ENCODE measurements around the gene RFPL4A. TPM values are rescaled to one million over a fixed set of nuclear protein-coding genes. Genes with fewer than 3 reads are reported as not detected.
"Not testable (repeated sequence)": the region's sequence is repeated elsewhere in the genome, so short reads cannot be mapped to it uniquely, and the experiment has no call there.

The RFPL4A gene
- total and polyA plus RNA-seq, 2 of the 8 experiments (the other 6 are each of a cell fraction or from before 2014, with no cell fraction given) = not detected

DNA sequence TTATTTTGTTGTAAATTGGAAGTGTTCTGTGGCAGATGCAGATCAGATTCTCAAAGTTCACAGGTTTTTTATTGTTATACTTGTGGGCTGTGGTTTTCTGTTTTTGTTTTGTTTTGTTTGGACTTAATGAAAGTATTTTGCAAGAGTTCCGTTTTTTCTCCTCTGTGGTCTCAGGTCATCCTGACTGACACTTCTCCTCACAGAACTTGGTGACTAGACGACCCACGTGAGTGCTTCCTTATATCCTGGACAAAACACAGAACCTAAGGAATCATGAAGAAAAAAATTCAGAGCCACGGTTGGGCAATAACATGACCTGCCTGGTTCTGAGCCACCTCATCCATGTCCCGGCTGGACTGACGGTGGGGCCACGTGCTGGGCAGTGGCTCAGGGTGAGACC lies 7.6 kb downstream of the RFPL4A start (continued):
- TF ChIP-seq CHD1 (IDR thresholded peaks at IDR 0.05; ENCODE audit: low read depth, low read length) (no peak), YY1 (IDR thresholded peaks at IDR 0.05; ENCODE audit: low read depth, low read length) (no peak), CTBP2 (IDR thresholded peaks at IDR 0.05; ENCODE audit: borderline replicate concordance, insufficient read depth, insufficient read length, low read length) (no peak), CBX5 (IDR thresholded peaks at IDR 0.05; ENCODE audit: low read depth, low read length) (no peak), NANOG (IDR thresholded peaks at IDR 0.05; ENCODE audit: insufficient read depth, low read depth, low read length, poor library complexity, severe bottlenecking) (no peak)

DNA sequence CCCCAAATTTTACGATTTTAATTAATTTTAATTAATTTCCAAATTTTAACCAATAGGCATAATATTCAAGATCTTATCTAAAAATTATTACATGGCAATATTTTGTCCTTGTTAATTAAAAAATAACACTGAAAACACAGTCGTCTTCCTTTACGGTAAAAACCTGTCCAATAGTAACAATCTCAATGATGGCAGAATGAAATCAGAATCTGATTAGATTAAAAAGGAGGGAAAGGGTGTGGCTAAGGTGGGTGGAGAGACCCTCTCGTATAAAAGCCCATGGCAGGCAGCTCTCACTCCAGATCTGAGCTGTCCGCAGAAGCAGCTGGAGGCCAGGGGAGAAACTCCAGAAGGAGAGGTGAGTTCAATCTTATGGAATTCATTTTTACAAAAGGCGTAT lies 9.9 kb downstream of the RFPL4A start, which contains the start of gene RFPL4AL1:
Gene RFPL4AL1 (plus strand): TSS at position 301 of the 400 bp plus-strand sequence. CDS start 2,687 bp downstream, outside the sequence.
- H2AK5ac ChIP-seq (ENCODE audit: low read depth, low read length); H3K27ac ChIP-seq (ENCODE audit: low read depth, low read length); H3K36me3 ChIP-seq (ENCODE audit: control insufficient read depth in 2 of 4, insufficient read depth in 4 of 4, low read length in 3 of 4); H3K79me1 ChIP-seq (ENCODE audit: low read depth, low read length); H2BK15ac ChIP-seq (ENCODE audit: low read length); H4K8ac ChIP-seq (ENCODE audit: extremely low read depth, insufficient read depth, low read length); H3K56ac ChIP-seq (replicated peaks; ENCODE audit: insufficient read length, low read depth, low read length); H3K23ac ChIP-seq (ENCODE audit: insufficient read length); H3K14ac ChIP-seq (ENCODE audit: insufficient read length); H3K4me2 ChIP-seq (ENCODE audit: insufficient read depth in 1 of 2, low read depth in 2 of 2, low read length in 2 of 2); H2AFZ ChIP-seq (ENCODE audit: low read length); H2BK20ac ChIP-seq (ENCODE audit: low read length); FAIRE-seq; H2BK5ac ChIP-seq (ENCODE audit: low read depth, low read length); H3K23me2 ChIP-seq (ENCODE audit: low read depth, low read length); H3K9ac ChIP-seq (replicated peaks in 1 of 4; ENCODE audit: extremely low read depth in 1 of 4, low read depth in 3 of 4, low read length in 3 of 4); H4K91ac ChIP-seq (replicated peaks; ENCODE audit: insufficient read length, low read length); POLR2A ChIA-PET (ENCODE audit: partially characterized antibody); H2BK120ac ChIP-seq (replicated peaks; ENCODE audit: low read depth, low read length); H2BK12ac ChIP-seq (ENCODE audit: low read depth, low read length); DNase-seq (ENCODE audit: low read depth in 1 of 2, low spot score in 2 of 2); H3K4me3 ChIP-seq (ENCODE audit: extremely low read depth in 1 of 4, insufficient read depth in 2 of 4, low read depth in 3 of 4, low read length in 4 of 4); H3K4me1 ChIP-seq (replicated peaks in 1 of 4; ENCODE audit: control insufficient read depth in 3 of 4, insufficient read depth in 4 of 4, low read length in 3 of 4); H3K18ac ChIP-seq (ENCODE audit: extremely low read depth, low read length); CTCF ChIA-PET (ENCODE audit: partially characterized antibody); H3K27me3 ChIP-seq (replicated peaks in 1 of 4; ENCODE audit: control insufficient read depth in 3 of 4, extremely low read depth in 1 of 4, insufficient read depth in 3 of 4, low read length in 3 of 4); H3K79me2 ChIP-seq (ENCODE audit: control insufficient read depth in 1 of 2, insufficient read depth in 2 of 2, low read length in 2 of 2); H4K5ac ChIP-seq (ENCODE audit: insufficient read length, low read depth, low read length); H3K4ac ChIP-seq (replicated peaks; ENCODE audit: insufficient read length, low read depth, low read length); H4K20me1 ChIP-seq (replicated peaks in 1 of 2; ENCODE audit: control insufficient read depth in 1 of 2, insufficient read depth in 2 of 2, low read length in 2 of 2): not testable (repeated sequence)
- WGBS, 2 experiments (ENCODE audit: extremely low coverage in 1 of 2, insufficient coverage in 1 of 2, insufficient read length in 1 of 2, insufficient replicate concordance in 2 of 2, low coverage in 1 of 2, low lambda C conversion rate in 2 of 2, missing lambda C conversion rate in 1 of 2) = 77% methylated on average over 5 of the region's 6 CpGs; no CpG with 5 or more reads in 1 of the 2 experiments
- H3K9me3 ChIP-seq (ENCODE audit: insufficient read depth in 2 of 2, low read depth in 1 of 2, low read length in 1 of 2) = peaks cover 40 to 48% of the 10 kb centered on the region in 2 experiments

Data from H1 (cell line).